GM12865 (cell line): ENCODE results near the gene COG6.

Experiments used
- DNase-seq: peaks from one replicate; pipeline ENCODE4 v3.0.0; 2010; ENCODE audit warnings: low read depth
- H3K4me3 ChIP-seq: 2 replicates; pipeline ENCODE4 v1.5.1; 2011; ENCODE audit warnings: mild to moderate bottlenecking, low read depth, low read length, control low read depth
- CTCF ChIP-seq: IDR thresholded peaks from 2 replicates; pipeline ENCODE4 v1.5.1; 2011; ENCODE audit warnings: low read length, control low read depth, low read depth, inconsistent platforms; ENCODE audit not compliant: insufficient read depth; ENCODE audit errors: missing control alignments

The COG6 gene

DNA sequence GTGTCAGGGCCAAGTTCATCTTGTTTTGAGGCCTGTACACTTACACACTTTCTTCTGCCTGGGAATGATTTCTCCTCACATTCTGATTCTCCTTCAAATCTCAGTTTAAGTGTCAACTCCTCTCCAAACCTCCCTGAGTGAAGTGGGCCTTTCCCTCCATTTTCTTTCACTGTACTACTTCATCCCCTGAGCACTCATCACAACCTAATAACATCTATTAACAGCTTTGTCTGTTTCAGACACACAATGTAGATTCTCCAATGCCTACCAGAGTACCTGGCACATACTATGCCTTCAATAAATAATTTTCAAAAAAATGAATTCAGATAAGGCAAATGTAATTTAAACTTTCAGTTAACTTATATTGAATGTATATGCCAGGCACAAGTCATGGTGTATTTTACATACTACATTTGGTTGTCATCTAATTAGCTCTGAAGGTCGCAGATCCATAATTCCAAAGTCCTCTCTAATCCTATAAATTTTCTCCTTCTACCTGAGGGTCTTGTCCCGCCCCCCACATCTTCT, 357 bp upstream of the COG6 start:
- peak; percentile 3 for DNase-seq
- peak overlapping the region; percentile 84 for H3K4me3 ChIP-seq
- TF ChIP-seq CTCF: no peak

DNA sequence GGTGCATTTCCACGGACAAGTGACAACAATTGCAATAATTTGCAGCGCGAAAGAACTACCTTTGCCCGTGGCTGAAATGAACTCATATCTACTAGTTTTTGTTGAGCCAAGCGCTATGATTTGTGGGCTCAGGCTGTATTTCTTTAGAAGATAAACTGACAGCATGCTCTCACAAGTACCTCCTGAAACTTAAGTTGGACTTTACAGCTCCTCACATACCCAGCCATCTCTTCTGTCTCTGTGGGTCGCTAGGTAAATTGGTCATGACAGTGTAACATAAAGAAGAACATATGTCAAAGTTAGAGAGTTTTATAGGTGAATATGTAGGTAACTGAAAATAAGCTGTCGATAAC, 839 bp downstream of the COG6 start:
- peak overlapping the region; percentile 84 for H3K4me3 ChIP-seq
- TF ChIP-seq CTCF: no peak
- DNase-seq: peak; percentile 11

DNA sequence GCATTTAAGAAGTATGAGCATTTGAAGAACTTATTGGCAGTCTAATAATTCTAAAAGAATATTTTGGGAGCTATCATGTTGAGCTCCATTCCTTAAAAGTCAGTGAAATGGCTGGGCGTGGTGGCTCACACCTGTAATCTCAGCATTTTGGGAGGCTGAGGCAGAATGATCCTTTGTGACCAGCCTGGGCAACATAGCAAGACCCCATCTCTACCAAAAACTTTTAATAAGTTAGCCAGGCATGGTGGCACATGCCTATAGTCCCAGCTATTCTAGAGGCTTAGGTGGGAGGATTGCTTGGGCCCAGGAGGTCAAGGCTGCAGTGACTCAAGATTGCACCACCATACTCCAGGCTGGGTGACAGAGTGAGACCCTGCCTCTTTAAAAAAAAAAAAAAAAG, 8.0 kb downstream of the COG6 start:
- H3K4me3 ChIP-seq: no peak overlapping the region

GRCh38 chr13:39663958-39664357, 8.5 kb downstream of the COG6 start:
- DNase-seq: no peak
- H3K4me3 ChIP-seq: no peak overlapping the region
- TF ChIP-seq CTCF: no peak

More for the DNA sequence above, 8.0 kb downstream of the COG6 start:
- no peak for TF ChIP-seq CTCF
- DNase-seq: no peak

- no peak for DNase-seq
- no peak for TF ChIP-seq CTCF
Measured at GRCh38 chr13:39665763-39666162, 10.3 kb downstream of the COG6 start.

GRCh38 chr13:39670445-39670844, 15.0 kb downstream of the COG6 start:
- DNase-seq: no peak
- TF ChIP-seq CTCF: no peak
- H3K4me3 ChIP-seq: no peak overlapping the region

More at GRCh38 chr13:39665763-39666162, 10.3 kb downstream of the COG6 start:
- no peak overlapping the region for H3K4me3 ChIP-seq

DNA sequence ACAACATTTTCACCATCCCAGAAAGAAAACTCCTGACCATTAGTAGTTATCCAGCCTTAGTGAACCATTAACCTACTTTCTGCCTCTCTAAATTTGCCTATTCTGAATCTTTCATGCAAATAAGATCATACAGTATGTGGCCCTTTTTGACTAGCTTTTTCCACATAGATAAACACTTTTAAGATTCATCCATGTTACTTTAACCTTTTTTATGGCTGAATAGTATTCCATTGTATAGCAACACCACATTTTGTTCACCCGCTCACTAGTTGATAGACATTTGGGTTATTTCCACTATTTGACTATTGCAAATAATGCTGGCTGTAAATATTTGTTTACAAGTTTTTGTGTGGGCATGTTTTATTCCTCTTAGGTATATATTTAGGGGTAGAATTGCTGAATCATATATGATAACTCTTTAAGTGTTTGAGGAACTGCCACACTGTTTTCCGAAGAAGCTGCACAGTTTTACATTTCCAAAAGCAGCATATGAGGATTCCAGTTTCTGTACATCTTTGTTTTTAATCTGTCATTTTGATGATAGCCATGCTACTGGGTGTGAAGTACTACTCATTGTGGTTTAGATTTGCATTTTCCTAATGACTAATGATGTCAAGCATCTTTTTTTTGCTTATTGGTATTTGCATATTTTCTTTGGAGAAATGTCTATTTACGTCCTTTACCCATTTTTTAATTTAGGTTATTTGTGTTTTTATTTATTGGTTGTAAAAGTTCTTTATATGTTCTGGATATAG, 17.1 kb downstream of the COG6 start:
- H3K4me3 ChIP-seq: no peak overlapping the region
- TF ChIP-seq CTCF: no peak
- no peak for DNase-seq
